Lung (tissue), 12 donors: ENCODE measurements around the gene TMEM125. TPM values are rescaled to one million over a fixed set of nuclear protein-coding genes. Genes with fewer than 3 reads are reported as not detected.

Experiments
- ATAC-seq: fragments of 200-7000 bp; cut with Tn5 transposase; one replicate; pipeline ENCODE4 v1.9.1; 2020; ENCODE audit warnings: moderate number of reproducible peaks; ENCODE audit not compliant: insufficient read depth, low FRiP score
- DNase-seq, 3 donors: peaks; one replicate each; pipeline ENCODE4 v3.0.0-alpha.2; 2013 to 2017
- H3K27ac ChIP-seq, 2 donors: one replicate each; pipeline ENCODE4 v1.5.1; 2013; ENCODE audit warnings: mild to moderate bottlenecking in 2 of 2, moderate library complexity in 2 of 2, control low read depth in 1 of 2, inconsistent platforms in 1 of 2, low read depth in 1 of 2, low read length in 1 of 2
- H3K27me3 ChIP-seq, 3 donors: one replicate each; pipeline ENCODE4 v1.5.1; 2013; ENCODE audit warnings: low read length in 2 of 3; ENCODE audit not compliant: control insufficient read depth in 3 of 3, insufficient read depth in 3 of 3
- H3K36me3 ChIP-seq, 4 donors: one replicate each; pipeline ENCODE4 v1.5.1; 2013; ENCODE audit warnings: low read length in 4 of 4, mild to moderate bottlenecking in 1 of 4, moderate library complexity in 1 of 4; ENCODE audit not compliant: control insufficient read depth in 4 of 4, insufficient read depth in 4 of 4
- H3K4me1 ChIP-seq, 5 donors: one replicate each; pipeline ENCODE4 v1.5.1; 2013; ENCODE audit warnings: low read length in 5 of 5, mild to moderate bottlenecking in 2 of 5, moderate library complexity in 1 of 5; ENCODE audit not compliant: control insufficient read depth in 5 of 5, insufficient read depth in 5 of 5
- H3K4me3 ChIP-seq: one replicate; pipeline ENCODE4 v1.5.1; 2013; ENCODE audit warnings: mild to moderate bottlenecking, control low read depth, moderate library complexity
- H3K9ac ChIP-seq, 2 donors: one replicate each; pipeline ENCODE4 v1.5.1; 2013; ENCODE audit warnings: low read length in 2 of 2, control low read depth in 1 of 2; ENCODE audit not compliant: insufficient read depth in 1 of 2
- H3K9me3 ChIP-seq, 4 donors: one replicate each; pipeline ENCODE4 v1.5.1; 2013; ENCODE audit warnings: low read length in 3 of 4, mild to moderate bottlenecking in 1 of 4, moderate library complexity in 1 of 4; ENCODE audit not compliant: control insufficient read depth in 4 of 4, insufficient read depth in 3 of 4
- CTCF ChIP-seq: IDR thresholded peaks from 2 replicates; pipeline ENCODE4 v1.5.1; 2012; ENCODE audit warnings: mild to moderate bottlenecking; ENCODE audit errors: control extremely low read depth, extremely low read depth
- WGBS, 2 donors: extraction: QIAGEN DNeasy Blood & Tissue Kit; methylation state at CpG; one replicate each; pipeline ENCODE4 v1.1.7; 2013; 5-methylcytosine and 5-hydroxymethylcytosine counted together
- polyA plus RNA-seq, 2 donors: library from polyadenylated mRNA; stranded (reverse); fragments of 200-250 nt; gene quantifications; one replicate each; pipeline ENCODE4 v1.2.1, GENCODE V29; 2013
- total RNA-seq, 2 donors: library from RNA; depleted of rRNA in 1 of 2; stranded (reverse); fragments of >200 nt in 1 of 2; gene quantifications; one replicate each; pipeline ENCODE4 v1.2.1, GENCODE V29; 2014 to 2021
- donor health status: control.
- donor health status: control.
- donor health status: Bipolar disorder and iron deficiency.
- donor health status: healthy.
- donor health status: DM: yes; HTN: yes; CAD: no.

TMEM125 gene
- total and polyA plus RNA-seq, 4 donors, result 41.0 to 228 (median 114) TPM

DNA sequence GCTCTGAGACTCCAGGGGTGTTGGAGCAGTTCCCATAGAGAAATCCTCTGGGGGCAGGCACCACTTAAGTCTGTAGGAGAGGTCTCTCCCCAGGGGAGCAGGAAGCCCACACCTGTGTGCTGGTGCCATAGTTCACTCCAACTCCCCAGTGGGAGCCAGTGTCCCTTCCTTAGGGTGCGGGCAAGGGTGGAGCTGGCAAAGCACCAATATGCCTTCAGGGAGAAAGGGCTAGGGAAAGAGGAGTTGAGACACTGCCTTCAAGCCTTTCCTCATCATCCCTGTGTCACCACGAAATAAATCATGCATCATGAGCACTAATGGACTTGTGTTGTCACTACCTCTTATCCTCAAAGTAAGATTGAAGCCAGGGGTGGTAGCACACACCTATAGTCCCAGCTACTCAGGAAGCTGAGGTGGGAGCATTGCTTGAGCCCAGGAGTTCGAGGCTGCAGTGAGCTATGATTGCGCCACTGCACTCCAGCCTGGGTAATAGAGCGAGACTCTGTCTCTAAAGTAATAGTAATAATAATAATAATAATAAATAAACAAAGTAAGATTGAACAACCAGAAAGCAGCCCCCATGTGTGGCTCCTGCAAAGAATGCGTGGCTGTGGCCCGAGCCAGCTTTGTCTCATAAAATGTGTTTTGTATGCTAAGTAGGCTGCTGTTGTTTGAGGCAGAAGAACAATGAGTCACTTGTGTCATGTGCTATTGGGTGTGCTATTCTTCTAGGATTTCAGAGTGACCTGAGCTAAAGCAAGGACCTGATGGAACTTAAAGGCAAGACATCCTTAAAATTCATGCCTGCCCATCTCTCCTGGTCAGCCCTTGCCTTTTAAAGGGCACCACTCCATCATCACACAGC is 24.3 kb downstream of the TMEM125 start:
- no peak for DNase-seq
- peaks cover 0 to 14% (median 10%) of the 10 kb centered on the region in 5 donors for H3K4me1 ChIP-seq
- no peak for ATAC-seq
- no peaks in the 10 kb centered on the region for H3K36me3 ChIP-seq
- H3K27ac ChIP-seq, result peak overlapping the region; percentile 26
- 80 to 83% methylated on average over 7 of the region's 7 CpGs for WGBS, 2 donors
- no peak for TF ChIP-seq CTCF
- H3K4me3 ChIP-seq, result no peak overlapping the region
- H3K27me3 ChIP-seq, result no peaks in the 10 kb centered on the region
- H3K9me3 ChIP-seq, result no peaks in the 10 kb centered on the region
- H3K9ac ChIP-seq, result no peak overlapping the region

GRCh38 chr1:43294761-43295160 is 25.0 kb downstream of the TMEM125 start:
- H3K4me3 ChIP-seq, result no peak overlapping the region
- H3K27ac ChIP-seq, result peak overlapping the region; percentile 26
- DNase-seq (no peak), ATAC-seq (no peak)
- TF ChIP-seq CTCF, result no peak
- H3K9me3 ChIP-seq, result no peaks in the 10 kb centered on the region
- 65 to 75% methylated on average over 8 of the region's 8 CpGs for WGBS, 2 donors
- no peak overlapping the region for H3K9ac ChIP-seq
- H3K27me3 ChIP-seq, result no peaks in the 10 kb centered on the region
- peaks cover 0 to 17% (median 14%) of the 10 kb centered on the region in 5 donors for H3K4me1 ChIP-seq
- H3K36me3 ChIP-seq, result no peaks in the 10 kb centered on the region

DNA sequence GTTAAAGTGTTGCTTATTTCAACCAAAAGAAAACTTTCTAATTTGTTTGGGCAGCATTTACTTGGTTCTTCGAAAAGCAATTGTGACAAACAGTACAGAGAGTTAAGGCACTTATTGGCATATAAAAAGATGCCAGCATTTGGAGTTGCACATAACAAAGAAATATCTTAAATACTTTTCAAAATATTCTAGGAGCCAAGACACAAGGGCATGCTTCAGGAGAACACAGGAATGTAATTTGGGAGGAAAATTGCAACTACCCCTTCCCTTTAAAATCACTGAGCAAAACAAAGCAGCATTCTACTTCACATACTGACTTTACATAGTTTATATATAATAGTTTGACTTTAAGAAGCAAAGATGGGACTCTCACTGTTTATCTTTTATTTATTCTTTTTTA is 26.4 kb downstream of the TMEM125 start:
- H3K4me1 ChIP-seq, result peaks cover 0 to 19% (median 14%) of the 10 kb centered on the region in 5 donors
- peak overlapping the region in 1 of 2 donors; percentile 43 for H3K9ac ChIP-seq
- TF ChIP-seq CTCF, result no peak

More for the DNA sequence above, 26.4 kb downstream of the TMEM125 start:
- WGBS, 2 donors, result 40 to 62% methylated on average over 1 of the region's 1 CpG
- Histone ChIP-seq H3K9me3 (no peaks in the 10 kb centered on the region), H3K4me3 (no peak overlapping the region), H3K27me3 (no peaks in the 10 kb centered on the region), H3K36me3 (no peaks in the 10 kb centered on the region), H3K27ac (peak overlapping the region in 1 of 2 donors; percentile 6)
- no peak for DNase-seq
- ATAC-seq, result no peak
